Adrenal gland (tissue), 12 donors: Measurements from ENCODE around the gene ANKRD11. TPM values are rescaled to one million over a fixed set of nuclear protein-coding genes. Genes with fewer than 3 reads are reported as not detected.
"Not testable (repeated sequence)": the region's sequence is repeated elsewhere in the genome, so short reads cannot be mapped to it uniquely, and the experiment has no call there.

Experiments
- DNase-seq, 7 donors: peaks; one replicate each; pipeline ENCODE4 v3.0.0-alpha.2; 2019 to 2020
- H3K27ac ChIP-seq, 5 donors: fragments of 200-600 bp; sonication (generic) in 4 of 5; 1 replicate in 3 of 5; 2 replicates in 2 of 5; pipeline versions ENCODE4 v1.5.1 to v1.8.0; 2016 to 2020; ENCODE audit warnings: mild to moderate bottlenecking in 1 of 5
- H3K27me3 ChIP-seq: fragments of 200-600 bp; 2 replicates; pipeline ENCODE4 v1.8.0; 2021
- H3K36me3 ChIP-seq, 2 donors: fragments of 200-600 bp; replicated peaks in 1 of 2; 1 replicate in 1 of 2; 2 replicates in 1 of 2; pipeline versions ENCODE4 v1.5.1 to v1.8.0; 2018 to 2022
- H3K4me1 ChIP-seq, 2 donors: fragments of 200-600 bp; replicated peaks in 1 of 2; 1 replicate in 1 of 2; 2 replicates in 1 of 2; pipeline versions ENCODE4 v1.5.1 to v1.8.0; 2018 to 2021
- H3K4me3 ChIP-seq, 4 donors: fragments of 200-600 bp; sonication (generic) in 3 of 4; one replicate each; pipeline ENCODE4 v1.5.1; 2016 to 2018
- H3K9me3 ChIP-seq, 3 donors: fragments of 200-600 bp; sonication (generic) in 1 of 3; replicated peaks in 1 of 3; 1 replicate in 2 of 3; 2 replicates in 1 of 3; pipeline versions ENCODE4 v1.5.1 to v1.8.0; 2016 to 2021
- POLR2A ChIP-seq, 2 donors: fragments of 450-650 bp; IDR thresholded peaks; one replicate each; pipeline ENCODE4 v1.6.1; 2017; ENCODE audit warnings: antibody characterized with exemption in 2 of 2, mild to moderate bottlenecking in 2 of 2, moderate library complexity in 1 of 2
- WGBS, 4 donors: extraction: QIAGEN DNeasy Blood & Tissue Kit in 2 of 4; methylation state at CpG; one replicate each; pipeline versions ENCODE4 v1.1.5 to v1.1.7; 2013 to 2017; 5-methylcytosine and 5-hydroxymethylcytosine counted together
- intact Hi-C, 2 donors: fragments of 100-400 bp; cut with DNase I; formaldehyde crosslinking; loops; one replicate each; pipeline versions ENCODE4 v1.14.1 to v1.15.0; 2022 to 2023
- polyA plus RNA-seq, 3 donors: library from polyadenylated mRNA; stranded (reverse); fragments of 200-250 nt in 2 of 3; fragments of 350-450 nt in 1 of 3; fragmentation: Illumina TruSeq in 1 of 3; extraction: RNeasy Lipid Tissue Mini Kit (QIAGEN cat#74804) in 1 of 3; gene quantifications; one replicate each; pipeline ENCODE4 v1.2.3, GENCODE V29; 2013 to 2014
- total RNA-seq, 9 donors: library from RNA; depleted of rRNA in 4 of 9; stranded (reverse); fragments of >200 nt in 4 of 9; fragments of 120-200 nt in 1 of 9; fragmentation: NEBNext Ultra II Directional in 1 of 9; extraction: Animal tissue kit (Norgen Biotek cat#: 25700) in 1 of 9; gene quantifications; one replicate each; pipeline versions ENCODE4 v1.1.0 to v1.2.4, GENCODE V29; 2013 to 2023
- TF ChIP-seq, protein P1 (sequence below), 6 experiments: fragments of 450-650 bp in 4 of 6; fragments of 200-600 bp in 2 of 6; sonication (generic) in 1 of 6; IDR thresholded peaks; 1 replicate in 5 of 6; 2 replicates in 1 of 6; pipeline versions ENCODE4 v1.5.1 to v1.8.0; 2016 to 2021; ENCODE audit warnings: antibody characterized with exemption in 6 of 6, mild to moderate bottlenecking in 2 of 6, moderate library complexity in 1 of 6
- donor health status: healthy with polysubstance abuse.
- donor health status: Bipolar disorder and iron deficiency.
- donor health status: DM: yes; HTN: yes; CAD: no.
- donor health status: DM: no; HTN: no; CAD: no.
- donor health status: DM: no; HTN: no; CAD: no.
- donor health status: DM: yes; HTN: yes; CAD: no.

The ANKRD11 gene
- total and polyA plus RNA-seq, 12 donors, result 29.7 to 127 (median 80.1) TPM

DNA sequence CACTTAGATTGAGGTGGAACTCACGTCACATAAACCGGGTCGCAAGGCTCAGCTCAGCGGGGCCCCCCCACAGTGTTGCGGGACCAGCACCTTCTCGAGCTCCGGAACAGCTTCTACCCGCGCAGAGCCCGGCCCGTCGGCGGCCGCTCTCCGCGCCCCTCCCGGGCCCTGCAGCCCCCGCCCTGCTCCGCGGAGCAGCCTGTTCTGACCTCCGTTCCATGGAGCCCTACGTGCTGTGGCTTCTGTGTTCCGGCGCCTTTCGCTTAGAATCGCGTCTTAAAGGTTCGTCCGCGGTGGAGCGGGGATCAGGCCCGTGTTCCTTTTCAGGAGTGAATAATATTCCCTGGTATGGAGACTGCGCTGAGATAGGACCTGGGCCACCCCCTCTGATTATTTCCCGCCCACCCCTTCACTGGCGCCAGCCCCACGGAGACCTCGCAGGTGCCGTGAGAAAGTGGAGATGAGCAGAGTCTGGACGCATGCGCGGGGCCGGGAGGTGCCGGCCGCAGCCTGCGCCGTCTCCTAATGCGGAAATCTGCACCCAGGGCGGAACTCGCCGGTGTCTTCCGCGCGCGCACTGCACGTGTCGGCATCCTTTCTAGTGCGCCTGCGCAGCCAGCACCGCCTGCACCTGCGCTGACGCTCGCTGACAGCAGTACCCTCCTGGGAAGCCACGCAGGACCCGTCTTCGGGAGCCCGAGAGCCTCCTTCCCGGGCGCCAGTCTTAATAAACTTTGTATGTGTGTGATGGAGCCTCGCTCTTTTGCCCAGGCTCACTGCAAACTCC, 242.0 kb downstream of the ANKRD11 start:
- no peak for DNase-seq
- intact Hi-C loops, result loop anchor here in 1 of 2 donors (10.0 kb wide), 1 partner anchor 256 kb away; the partner anchor contains the start of gene SPG7
- Histone ChIP-seq H3K27me3 (no peaks in the 10 kb centered on the region), H3K27ac (peak overlapping the region in 1 of 5 donors; percentile 82), H3K9me3 (peaks cover 0 to 3% (median 0%) of the 10 kb centered on the region in 3 donors), H3K4me1 (peaks cover 7 to 8% of the 10 kb centered on the region in 2 donors), H3K4me3 (peak overlapping the region in 1 of 4 donors; percentile 82), H3K36me3 (no peaks in the 10 kb centered on the region)
- 49 to 79% (median 62%) methylated on average over 22 to 69 of the region's 69 CpGs for WGBS, 4 donors
- TF ChIP-seq POLR2A (IDR thresholded peaks at IDR 0.05), result no peak
- TF ChIP-seq, protein P1, sequence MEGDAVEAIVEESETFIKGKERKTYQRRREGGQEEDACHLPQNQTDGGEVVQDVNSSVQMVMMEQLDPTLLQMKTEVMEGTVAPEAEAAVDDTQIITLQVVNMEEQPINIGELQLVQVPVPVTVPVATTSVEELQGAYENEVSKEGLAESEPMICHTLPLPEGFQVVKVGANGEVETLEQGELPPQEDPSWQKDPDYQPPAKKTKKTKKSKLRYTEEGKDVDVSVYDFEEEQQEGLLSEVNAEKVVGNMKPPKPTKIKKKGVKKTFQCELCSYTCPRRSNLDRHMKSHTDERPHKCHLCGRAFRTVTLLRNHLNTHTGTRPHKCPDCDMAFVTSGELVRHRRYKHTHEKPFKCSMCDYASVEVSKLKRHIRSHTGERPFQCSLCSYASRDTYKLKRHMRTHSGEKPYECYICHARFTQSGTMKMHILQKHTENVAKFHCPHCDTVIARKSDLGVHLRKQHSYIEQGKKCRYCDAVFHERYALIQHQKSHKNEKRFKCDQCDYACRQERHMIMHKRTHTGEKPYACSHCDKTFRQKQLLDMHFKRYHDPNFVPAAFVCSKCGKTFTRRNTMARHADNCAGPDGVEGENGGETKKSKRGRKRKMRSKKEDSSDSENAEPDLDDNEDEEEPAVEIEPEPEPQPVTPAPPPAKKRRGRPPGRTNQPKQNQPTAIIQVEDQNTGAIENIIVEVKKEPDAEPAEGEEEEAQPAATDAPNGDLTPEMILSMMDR (IDR thresholded peaks at IDR 0.05), result no peak

DNA sequence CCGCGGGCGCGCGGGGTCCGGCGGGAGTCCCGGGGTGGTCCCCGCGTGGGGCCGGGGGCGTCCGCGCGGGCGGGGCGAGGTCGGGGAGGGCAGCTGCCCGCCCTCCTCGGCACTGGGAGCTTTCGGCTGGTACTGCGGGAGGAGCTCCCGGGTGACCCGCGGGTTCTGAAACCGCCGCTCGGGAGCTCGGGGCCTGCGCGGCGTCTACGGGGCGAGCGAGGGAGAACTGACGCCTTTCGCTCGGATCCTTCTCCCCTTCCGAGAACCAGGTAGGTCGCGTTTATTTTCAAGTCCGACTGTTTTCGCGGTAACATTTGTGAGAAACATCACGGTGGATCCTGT, 242.7 kb downstream of the ANKRD11 start:
- Histone ChIP-seq H3K27ac (peak overlapping the region in 1 of 5 donors; percentile 82), H3K4me3 (peak overlapping the region in 2 of 4 donors; percentile 9 to 82)
- not testable (repeated sequence) for H3K4me1 ChIP-seq, H3K27me3 ChIP-seq, DNase-seq, H3K9me3 ChIP-seq, H3K36me3 ChIP-seq
- WGBS, 4 donors, result 1 to 3% (median 1%) methylated on average over 40 to 45 of the region's 45 CpGs; no CpG with 5 or more reads in 1 of the 4 donors
- intact Hi-C loops, result loop anchor here in 1 of 2 donors (10.0 kb wide), 1 partner anchor 257 kb away; the partner anchor contains the start of gene SPG7

DNA sequence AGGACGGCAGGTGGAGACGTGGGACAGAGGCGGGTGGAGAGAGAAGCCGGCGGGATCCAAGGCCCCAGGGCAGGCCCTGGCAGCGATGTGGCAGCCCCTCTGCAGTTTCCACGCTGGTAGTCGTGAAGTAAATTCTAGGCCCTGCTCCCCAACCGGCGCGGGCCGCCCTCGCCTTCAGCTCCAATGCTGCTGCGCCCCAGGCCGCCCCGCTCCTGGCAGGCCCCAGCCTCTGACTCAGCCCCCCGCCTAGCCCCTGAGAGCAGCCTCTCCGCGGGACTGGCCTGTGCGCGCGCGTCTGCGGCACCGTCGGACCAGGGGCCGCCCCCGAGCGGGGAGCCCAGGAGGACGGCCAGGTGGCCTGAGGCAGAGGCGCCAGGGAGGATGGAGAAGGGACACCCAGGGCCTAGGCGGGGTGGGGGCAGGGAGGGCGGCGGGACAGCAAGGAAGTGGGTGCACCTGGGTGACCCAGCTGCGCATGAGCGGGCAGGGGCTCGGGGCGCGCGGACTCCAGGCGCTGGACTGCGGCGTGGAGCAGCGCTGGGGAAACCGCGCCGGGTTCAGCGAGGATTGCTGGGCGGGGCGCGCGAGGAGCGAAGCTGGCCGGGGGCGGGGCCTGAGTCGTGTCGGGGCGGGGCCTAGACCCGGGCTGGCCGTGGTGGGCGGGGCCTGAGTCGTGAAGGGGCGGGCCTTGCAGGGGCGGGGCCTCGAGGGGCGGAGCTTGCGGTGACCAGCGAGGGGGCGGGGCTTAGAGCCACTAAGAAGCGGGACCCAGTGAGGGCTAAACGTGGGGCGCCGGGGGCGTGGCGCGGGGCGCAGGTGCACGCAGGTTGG, 243.2 kb downstream of the ANKRD11 start:
- Histone ChIP-seq H3K27ac (peak overlapping the region in 2 of 5 donors; percentile 47 to 82), H3K4me3 (peak overlapping the region in 2 of 4 donors; percentile 34 to 82), H3K9me3 (peaks cover 0 to 3% (median 0%) of the 10 kb centered on the region in 3 donors), H3K4me1 (peaks cover 7 to 8% of the 10 kb centered on the region in 2 donors), H3K27me3 (no peaks in the 10 kb centered on the region), H3K36me3 (no peaks in the 10 kb centered on the region)
- DNase-seq, result peak; percentile 86 to 96 (median 93)
- no peak for TF ChIP-seq POLR2A (IDR thresholded peaks at IDR 0.05)
- TF ChIP-seq, protein P1 (IDR thresholded peaks at IDR 0.05), result no peak
- intact Hi-C loops, result loop anchor here in 1 of 2 donors (10.0 kb wide), 1 partner anchor 258 kb away; the partner anchor contains the start of gene SPG7
- 0 to 42% (median 2%) methylated on average over 6 to 78 of the region's 78 CpGs for WGBS, 4 donors

DNA sequence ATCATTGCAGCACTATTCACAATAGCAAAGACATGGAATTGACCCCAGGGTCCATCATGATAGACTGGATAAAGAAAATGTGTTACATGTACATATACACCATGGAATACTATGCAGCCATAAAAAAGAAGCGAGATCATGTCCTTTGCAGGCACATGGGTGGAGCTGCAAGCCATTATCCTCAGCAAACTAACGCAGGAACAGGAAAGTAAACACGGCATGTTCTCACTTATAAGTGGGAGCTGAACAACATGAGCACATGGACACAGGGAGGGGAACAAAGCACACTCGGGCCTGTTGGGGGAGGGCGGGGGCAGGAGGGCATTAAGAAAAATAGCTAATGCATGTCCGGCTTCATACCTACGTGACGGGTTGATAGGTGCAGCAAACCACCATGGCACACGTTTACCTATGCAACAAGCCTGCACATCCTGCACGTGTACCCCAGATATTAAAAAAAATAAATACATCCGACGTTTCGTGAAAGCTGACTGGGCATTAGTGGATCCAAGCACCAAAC, 243.9 kb downstream of the ANKRD11 start:
- Histone ChIP-seq H3K9me3 (peaks cover 0 to 3% (median 0%) of the 10 kb centered on the region in 3 donors), H3K4me3 (peak overlapping the region in 1 of 4 donors; percentile 82), H3K27ac (peak overlapping the region in 2 of 5 donors; percentile 47 to 82), H3K4me1 (peaks cover 11 to 12% of the 10 kb centered on the region in 2 donors), H3K27me3 (no peaks in the 10 kb centered on the region), H3K36me3 (no peaks in the 10 kb centered on the region)
- intact Hi-C loops, result loop anchor here in 1 of 2 donors (10.0 kb wide), 1 partner anchor 258 kb away; the partner anchor contains the start of gene SPG7
- WGBS, 4 donors, result 56 to 65% (median 57%) methylated on average over 13 of the region's 13 CpGs
- no peak for DNase-seq
- no peak for TF ChIP-seq POLR2A (IDR thresholded peaks at IDR 0.05)
- TF ChIP-seq, protein P1 (IDR thresholded peaks at IDR 0.05), result no peak
